T-cell (primary cell): Measurements from ENCODE around the gene TBX21. TPM values are rescaled to one million over a fixed set of nuclear protein-coding genes. Genes with fewer than 3 reads are reported as not detected.

ENCODE experiments used
- ATAC-seq, 4 experiments: fragments of 200-7000 bp in 3 of 4; fragments of 150-1000 bp in 1 of 4; cut with Tn5 transposase; replicated peaks in 1 of 4; 1 replicate in 3 of 4; 2 replicates in 1 of 4; pipeline ENCODE4 v1.10.0; 2021; ENCODE audit warnings: moderate library complexity in 3 of 4, mild to moderate bottlenecking in 2 of 4, moderate number of reproducible peaks in 1 of 4
- CTCF ChIA-PET, 2 donors: fragments of 300-600 bp; sonication (Branson Sonifier 250); formaldehyde crosslinking; loops; one replicate each; lab custom pipeline; 2022; ENCODE audit warnings: antibody characterized with exemption in 2 of 2; lab: Charles Lee
- POLR2A ChIA-PET, 2 donors: fragments of 300-600 bp; sonication (Branson Sonifier 250); formaldehyde crosslinking; loops; one replicate each; lab custom pipeline; 2022; ENCODE audit warnings: antibody characterized with exemption in 2 of 2; lab: Charles Lee
- DNase-seq, 35 experiments: peaks; one replicate each; pipeline versions ENCODE4 v3.0.0 to v3.0.0-alpha.2; 2013 to 2023
- H3K27ac ChIP-seq: one replicate; pipeline ENCODE4 v1.5.1; 2013; ENCODE audit warnings: low read length
- H3K27me3 ChIP-seq, 2 experiments: replicated peaks in 1 of 2; 1 replicate in 1 of 2; 2 replicates in 1 of 2; pipeline versions ENCODE4 v1.6.1 to v1.7.0; 2013; ENCODE audit warnings: low read length in 1 of 2, mixed read lengths in 1 of 2; ENCODE audit not compliant: control insufficient read depth in 2 of 2, insufficient read depth in 2 of 2; ENCODE audit errors: extremely low read depth in 1 of 2
- H3K36me3 ChIP-seq, 2 donors: 1 replicate in 1 of 2; 2 replicates in 1 of 2; pipeline versions ENCODE4 v1.6.1 to v1.7.0; 2013; ENCODE audit warnings: low read length in 1 of 2; ENCODE audit not compliant: control insufficient read depth in 2 of 2, insufficient read depth in 1 of 2; ENCODE audit errors: extremely low read depth in 1 of 2
- H3K4me1 ChIP-seq, 2 experiments: 1 replicate in 1 of 2; 2 replicates in 1 of 2; pipeline versions ENCODE4 v1.6.1 to v1.7.0; 2013; ENCODE audit warnings: low read length in 2 of 2, mixed read lengths in 1 of 2; ENCODE audit not compliant: insufficient read depth in 2 of 2, control insufficient read depth in 1 of 2; ENCODE audit errors: extremely low read depth in 1 of 2
- H3K4me3 ChIP-seq, 2 donors: 1 replicate in 1 of 2; 2 replicates in 1 of 2; pipeline versions ENCODE4 v1.5.1 to v1.7.0; 2013; ENCODE audit warnings: mild to moderate bottlenecking in 2 of 2, low read length in 1 of 2, moderate library complexity in 1 of 2; ENCODE audit not compliant: control insufficient read depth in 1 of 2; ENCODE audit errors: extremely low read depth in 1 of 2
- H3K9me3 ChIP-seq: 2 replicates; pipeline ENCODE4 v1.7.0; 2013
- H3K27ac Mint-ChIP-seq, 2 donors: one replicate each; pipeline ENCODE4 v1.8.0; 2020 to 2021; ENCODE audit warnings: mild to moderate bottlenecking in 2 of 2, mixed read lengths in 2 of 2
- H3K27me3 Mint-ChIP-seq, 2 donors: one replicate each; pipeline ENCODE4 v1.8.0; 2021 to 2022; ENCODE audit warnings: mixed read lengths in 2 of 2
- H3K36me3 Mint-ChIP-seq: one replicate; pipeline ENCODE4 v1.8.0; 2021; ENCODE audit warnings: mixed read lengths
- H3K4me1 Mint-ChIP-seq, 3 donors: one replicate each; pipeline ENCODE4 v1.8.0; 2020 to 2022; ENCODE audit warnings: mixed read lengths in 3 of 3, mild to moderate bottlenecking in 1 of 3
- H3K4me3 Mint-ChIP-seq, 3 donors: one replicate each; pipeline ENCODE4 v1.8.0; 2020 to 2022; ENCODE audit warnings: mild to moderate bottlenecking in 3 of 3, mixed read lengths in 3 of 3, moderate library complexity in 3 of 3
- H3K9me3 Mint-ChIP-seq, 3 donors: one replicate each; pipeline ENCODE4 v1.8.0; 2020 to 2022; ENCODE audit warnings: mixed read lengths in 3 of 3
- WGBS: methylation state at CpG from one replicate; pipeline ENCODE4 v1.1.5; 2013; ENCODE audit warnings: missing lambda C conversion rate; ENCODE audit not compliant: insufficient coverage; 5-methylcytosine and 5-hydroxymethylcytosine counted together
- total RNA-seq, 35 experiments: library from RNA in 6 of 35; stranded (reverse) in 6 of 35; fragments of 120-200 nt in 1 of 35; gene quantifications; one replicate each; pipeline versions ENCODE4 v1.2.1 to v1.2.4 and lab custom pipeline; 2013 to 2026

The TBX21 gene
- total RNA-seq, 5 donors from 2014 or later (not counting 1 experiment from before 2014, with no cell fraction given) = 7.9 to 37.3 (median 20.8) TPM

- no peaks in the 10 kb centered on the region for H3K36me3 Mint-ChIP-seq
- WGBS = 12% methylated on average over 4 of the region's 9 CpGs
These were observed 13.5 kb upstream of the TBX21 start for GRCh38 chr17:47719411-47720152.

GRCh38 chr17:47720196-47720595 lies 12.8 kb upstream of the TBX21 start:
- no peaks in the 10 kb centered on the region for H3K9me3 Mint-ChIP-seq
- Histone ChIP-seq H3K27ac (peak overlapping the region; percentile 45), H3K9me3 (no peaks in the 10 kb centered on the region), H3K36me3 (no peaks in the 10 kb centered on the region), H3K4me3 (no peak overlapping the region), H3K4me1 (peaks cover 11 to 83% of the 10 kb centered on the region in 2 experiments), H3K27me3 (peaks cover 0 to 19% of the 10 kb centered on the region in 2 experiments)
- H3K4me3 Mint-ChIP-seq = peak overlapping the region in 2 of 3 donors; percentile 31 to 53
- POLR2A ChIA-PET = no interaction called here
- H3K36me3 Mint-ChIP-seq = no peaks in the 10 kb centered on the region
- DNase-seq (no peak), ATAC-seq (no peak)
- peak overlapping the region; percentile 43 to 79 for H3K27ac Mint-ChIP-seq
- peaks cover 2 to 3% of the 10 kb centered on the region in 2 donors for H3K27me3 Mint-ChIP-seq
- WGBS = 52% methylated on average over 6 of the region's 11 CpGs
- H3K4me1 Mint-ChIP-seq = peaks cover 50 to 76% (median 62%) of the 10 kb centered on the region in 3 donors
- CTCF ChIA-PET = no interaction called here

More at GRCh38 chr17:47719411-47720152, 13.5 kb upstream of the TBX21 start:
- Mint-ChIP-seq H3K27me3 (peaks cover 0 to 2% of the 10 kb centered on the region in 2 donors), H3K4me1 (peaks cover 54 to 76% (median 68%) of the 10 kb centered on the region in 3 donors), H3K4me3 (peak overlapping the region; percentile 8 to 35 (median 24)), H3K9me3 (no peaks in the 10 kb centered on the region), H3K27ac (peak overlapping the region; percentile 79 to 83)
- CTCF ChIA-PET = interaction anchor here in 1 of 2 donors (0.7 to 2.1 kb wide), 2 partner anchors 18 to 251 kb away, joined by 3 to 6 read pairs; no protein-coding TSS in a partner anchor
- no peaks in the 10 kb centered on the region for H3K9me3 ChIP-seq
- peak; percentile 19 to 31 (median 30) for ATAC-seq
- POLR2A ChIA-PET = no interaction called here
- H3K4me3 ChIP-seq = peak overlapping the region in 1 of 2 donors; percentile 15
- peak overlapping the region; percentile 45 for H3K27ac ChIP-seq
- H3K36me3 ChIP-seq = no peaks in the 10 kb centered on the region
- H3K27me3 ChIP-seq = peaks cover 0 to 17% of the 10 kb centered on the region in 2 experiments
- peak in 4 of 35 experiments; percentile 23 to 63 (median 42) for DNase-seq
- peaks cover 11 to 85% of the 10 kb centered on the region in 2 experiments for H3K4me1 ChIP-seq

- CTCF ChIA-PET = interaction anchor here in 1 of 2 donors (0.8 kb wide), 1 partner anchor 21 kb away, joined by 3 read pairs; no protein-coding TSS in a partner anchor
- peak overlapping the region; percentile 45 for H3K27ac ChIP-seq
- peak; percentile 71 to 78 (median 74) for ATAC-seq
These were observed 12.1 kb upstream of the TBX21 start for GRCh38 chr17:47720754-47721533.

GRCh38 chr17:47721725-47722124 lies 11.3 kb upstream of the TBX21 start:
- no peak for DNase-seq
- Histone ChIP-seq H3K27ac (peak overlapping the region; percentile 45), H3K27me3 (peaks cover 0 to 21% of the 10 kb centered on the region in 2 experiments), H3K4me3 (peak overlapping the region in 1 of 2 donors; percentile 19), H3K36me3 (no peaks in the 10 kb centered on the region), H3K4me1 (peaks cover 11 to 83% of the 10 kb centered on the region in 2 experiments), H3K9me3 (no peaks in the 10 kb centered on the region)
- POLR2A ChIA-PET = no interaction called here
- H3K4me1 Mint-ChIP-seq = peaks cover 55 to 73% (median 55%) of the 10 kb centered on the region in 3 donors
- peaks cover 2 to 9% of the 10 kb centered on the region in 2 donors for H3K27me3 Mint-ChIP-seq
- CTCF ChIA-PET = interaction anchor here in 1 of 2 donors (0.8 kb wide), 1 partner anchor 22 kb away, joined by 3 read pairs; no protein-coding TSS in a partner anchor
- ATAC-seq = no peak
- H3K9me3 Mint-ChIP-seq = no peaks in the 10 kb centered on the region
- no peaks in the 10 kb centered on the region for H3K36me3 Mint-ChIP-seq
- H3K4me3 Mint-ChIP-seq = peak overlapping the region in 1 of 3 donors; percentile 53
- WGBS = 25% methylated on average over 2 of the region's 8 CpGs
- peak overlapping the region; percentile 16 to 67 for H3K27ac Mint-ChIP-seq

More at GRCh38 chr17:47720754-47721533, 12.1 kb upstream of the TBX21 start:
- H3K4me1 ChIP-seq = peaks cover 11 to 83% of the 10 kb centered on the region in 2 experiments
- no peaks in the 10 kb centered on the region for H3K36me3 Mint-ChIP-seq
- no peaks in the 10 kb centered on the region for H3K9me3 ChIP-seq
- H3K27ac Mint-ChIP-seq = peak overlapping the region; percentile 16 to 43
- H3K4me3 ChIP-seq = peak overlapping the region in 1 of 2 donors; percentile 19
- H3K9me3 Mint-ChIP-seq = no peaks in the 10 kb centered on the region
- no peaks in the 10 kb centered on the region for H3K36me3 ChIP-seq
- H3K27me3 ChIP-seq = peaks cover 0 to 21% of the 10 kb centered on the region in 2 experiments
- H3K4me3 Mint-ChIP-seq = peak overlapping the region; percentile 36 to 53 (median 41)
- peaks cover 47 to 71% (median 55%) of the 10 kb centered on the region in 3 donors for H3K4me1 Mint-ChIP-seq
- POLR2A ChIA-PET = no interaction called here
- peak in 32 of 35 experiments; percentile 17 to 76 (median 48) for DNase-seq
- H3K27me3 Mint-ChIP-seq = peaks cover 2 to 3% of the 10 kb centered on the region in 2 donors
- 0% methylated on average over 3 of the region's 36 CpGs for WGBS

- no peaks in the 10 kb centered on the region for H3K9me3 ChIP-seq
- H3K4me1 ChIP-seq = peaks cover 6 to 83% of the 10 kb centered on the region in 2 experiments
- CTCF ChIA-PET = interaction anchor here (0.5 to 0.6 kb wide), 2 partner anchors 74 to 724 kb away, joined by 3 to 6 read pairs; no protein-coding TSS in a partner anchor
- Mint-ChIP-seq H3K27me3 (peaks cover 4 to 13% of the 10 kb centered on the region in 2 donors), H3K27ac (peak overlapping the region in 1 of 2 donors; percentile 11), H3K36me3 (no peaks in the 10 kb centered on the region), H3K4me3 (no peak overlapping the region), H3K9me3 (no peaks in the 10 kb centered on the region), H3K4me1 (peaks cover 38 to 66% (median 40%) of the 10 kb centered on the region in 3 donors)
- DNase-seq (no peak), ATAC-seq (no peak)
- POLR2A ChIA-PET = no interaction called here
- WGBS = no CpG with 5 or more reads among the region's 2 CpGs
- H3K27me3 ChIP-seq = peaks cover 0 to 25% of the 10 kb centered on the region in 2 experiments
- no peak overlapping the region for H3K27ac ChIP-seq
- H3K4me3 ChIP-seq = no peak overlapping the region
- no peaks in the 10 kb centered on the region for H3K36me3 ChIP-seq
These were observed 8.3 kb upstream of the TBX21 start for GRCh38 chr17:47724705-47725104.
